H1 (cell line): ENCODE measurements around the gene ARHGEF16. TPM values are rescaled to one million over a fixed set of nuclear protein-coding genes. Genes with fewer than 3 reads are reported as not detected.

ENCODE experiments used
- CTCF ChIA-PET: fragments of 300-600 bp; sonication (Branson Sonifier 250); formaldehyde crosslinking; loops from one replicate; lab custom pipeline; 2021; ENCODE audit not compliant: partially characterized antibody; lab: Charles Lee
- POLR2A ChIA-PET: fragments of 300-600 bp; sonication (Branson Sonifier 250); formaldehyde crosslinking; loops from one replicate; lab custom pipeline; 2021; ENCODE audit warnings: inconsistent platforms; ENCODE audit not compliant: partially characterized antibody; lab: Charles Lee
- DNase-seq, 2 experiments: peaks; one replicate each; pipeline versions ENCODE4 v3.0.0 to v3.0.0-alpha.2; 2010 to 2022; ENCODE audit warnings: low spot score in 2 of 2, low read depth in 1 of 2, mixed read lengths in 1 of 2
- FAIRE-seq: peaks from 2 replicates; lab custom pipeline; 2011; peaks lifted over from hg19 to GRCh38; lab: Jason Lieb, UNC
- H2AFZ ChIP-seq: 2 replicates; pipeline ENCODE4 v1.8.1; 2012; ENCODE audit warnings: low read length, inconsistent platforms
- H2AK5ac ChIP-seq: 2 replicates; pipeline ENCODE4 v1.6.1; 2013; ENCODE audit warnings: low read depth, low read length
- H2BK120ac ChIP-seq: replicated peaks from 2 replicates; pipeline ENCODE3; 2013; ENCODE audit warnings: low read depth, low read length, inconsistent platforms
- H2BK12ac ChIP-seq: 2 replicates; pipeline ENCODE4 v1.6.1; 2013; ENCODE audit warnings: low read depth, low read length
- H2BK15ac ChIP-seq: 2 replicates; pipeline ENCODE4 v1.6.1; 2013; ENCODE audit warnings: low read length
- H2BK20ac ChIP-seq: 2 replicates; pipeline ENCODE4 v1.6.1; 2013; ENCODE audit warnings: low read length
- H2BK5ac ChIP-seq: 2 replicates; pipeline ENCODE4 v1.6.1; 2013; ENCODE audit warnings: low read depth, low read length
- H3K14ac ChIP-seq: 2 replicates; pipeline ENCODE4 v1.6.1; 2013; ENCODE audit warnings: inconsistent platforms; ENCODE audit not compliant: insufficient read length
- H3K18ac ChIP-seq: 2 replicates; pipeline ENCODE4 v1.6.1; 2013; ENCODE audit warnings: low read length; ENCODE audit errors: extremely low read depth
- H3K23ac ChIP-seq: 2 replicates; pipeline ENCODE4 v1.6.1; 2013; ENCODE audit warnings: inconsistent platforms; ENCODE audit not compliant: insufficient read length
- H3K23me2 ChIP-seq: 2 replicates; pipeline ENCODE4 v1.6.1; 2013; ENCODE audit warnings: low read depth, low read length
- H3K27ac ChIP-seq: 2 replicates; pipeline ENCODE4 v1.6.1; 2011; ENCODE audit warnings: low read depth, low read length, inconsistent platforms
- H3K27me3 ChIP-seq, 4 experiments: replicated peaks in 1 of 4; 1 replicate in 1 of 4; 2 replicates in 3 of 4; pipeline versions ENCODE4 v1.6.1 to v1.8.1; 2011 to 2013; ENCODE audit warnings: low read length in 3 of 4, mild to moderate bottlenecking in 3 of 4, inconsistent platforms in 2 of 4, mixed read lengths in 2 of 4, moderate library complexity in 1 of 4; ENCODE audit not compliant: control insufficient read depth in 3 of 4, insufficient read depth in 3 of 4; ENCODE audit errors: extremely low read depth in 1 of 4
- H3K36me3 ChIP-seq, 4 experiments: 2 replicates each; pipeline versions ENCODE4 v1.6.1 to v1.8.1; 2011 to 2013; ENCODE audit warnings: mild to moderate bottlenecking in 4 of 4, low read length in 3 of 4, moderate library complexity in 2 of 4, control low read depth in 1 of 4, inconsistent platforms in 1 of 4; ENCODE audit not compliant: insufficient read depth in 4 of 4, control insufficient read depth in 2 of 4
- H3K4ac ChIP-seq: replicated peaks from 2 replicates; pipeline ENCODE3; 2013; ENCODE audit warnings: low read length, low read depth, mixed read lengths, inconsistent platforms; ENCODE audit not compliant: insufficient read length
- H3K4me1 ChIP-seq, 4 experiments: replicated peaks in 1 of 4; 1 replicate in 1 of 4; 2 replicates in 3 of 4; pipeline versions ENCODE4 v1.6.1 to v1.8.1; 2011 to 2013; ENCODE audit warnings: low read length in 3 of 4, inconsistent platforms in 2 of 4, mixed read lengths in 1 of 4; ENCODE audit not compliant: insufficient read depth in 4 of 4, control insufficient read depth in 3 of 4
- H3K4me2 ChIP-seq, 2 experiments: 2 replicates each; pipeline versions ENCODE4 v1.6.1 to v1.8.1; 2011 to 2013; ENCODE audit warnings: low read depth in 2 of 2, low read length in 2 of 2, control low read depth in 1 of 2, inconsistent platforms in 1 of 2, mild to moderate bottlenecking in 1 of 2; ENCODE audit not compliant: insufficient read depth in 1 of 2
- H3K4me3 ChIP-seq, 4 experiments: fragments of 200-600, 300-600 bp in 1 of 4; sonication (generic), shearing (Covaris generic), sonication (Bioruptor Twin) in 1 of 4; 2 replicates each; pipeline versions ENCODE4 v1.5.1 to v1.8.1; 2011 to 2016; ENCODE audit warnings: low read length in 4 of 4, low read depth in 3 of 4, control low read depth in 2 of 4, inconsistent platforms in 2 of 4, mild to moderate bottlenecking in 2 of 4, mixed read lengths in 1 of 4, moderate library complexity in 1 of 4; ENCODE audit not compliant: insufficient read depth in 2 of 4; ENCODE audit errors: extremely low read depth in 1 of 4
- H3K56ac ChIP-seq: replicated peaks from 2 replicates; pipeline ENCODE3; 2013; ENCODE audit warnings: low read depth, mild to moderate bottlenecking, mixed read lengths, low read length, inconsistent platforms; ENCODE audit not compliant: insufficient read length
- H3K79me1 ChIP-seq: 2 replicates; pipeline ENCODE4 v1.6.1; 2013; ENCODE audit warnings: low read depth, low read length, control low read depth
- H3K79me2 ChIP-seq, 2 experiments: 2 replicates each; pipeline versions ENCODE4 v1.6.1 to v1.8.1; 2012 to 2013; ENCODE audit warnings: low read length in 2 of 2, mild to moderate bottlenecking in 2 of 2, inconsistent platforms in 1 of 2; ENCODE audit not compliant: insufficient read depth in 2 of 2, control insufficient read depth in 1 of 2
- H3K9ac ChIP-seq, 4 experiments: replicated peaks in 1 of 4; 1 replicate in 1 of 4; 2 replicates in 3 of 4; pipeline versions ENCODE4 v1.6.1 to v1.8.1; 2011 to 2013; ENCODE audit warnings: low read depth in 3 of 4, low read length in 3 of 4, control low read depth in 2 of 4, mild to moderate bottlenecking in 2 of 4, moderate library complexity in 2 of 4, inconsistent platforms in 1 of 4; ENCODE audit errors: extremely low read depth in 1 of 4
- H3K9me3 ChIP-seq, 2 experiments: 2 replicates each; pipeline versions ENCODE4 v1.6.1 to v1.8.1; 2012 to 2013; ENCODE audit warnings: mild to moderate bottlenecking in 2 of 2, moderate library complexity in 2 of 2, control low read depth in 1 of 2, inconsistent platforms in 1 of 2, low read depth in 1 of 2, low read length in 1 of 2, mixed read lengths in 1 of 2; ENCODE audit not compliant: insufficient read depth in 2 of 2
- H4K20me1 ChIP-seq, 2 experiments: replicated peaks in 1 of 2; 2 replicates each; pipeline versions ENCODE3 to v1.8.1; 2011 to 2013; ENCODE audit warnings: inconsistent platforms in 2 of 2, low read length in 2 of 2, mild to moderate bottlenecking in 1 of 2; ENCODE audit not compliant: insufficient read depth in 2 of 2, control insufficient read depth in 1 of 2
- H4K5ac ChIP-seq: 2 replicates; pipeline ENCODE4 v1.6.1; 2013; ENCODE audit warnings: low read length, low read depth, mixed read lengths, inconsistent platforms; ENCODE audit not compliant: insufficient read length
- H4K8ac ChIP-seq: 2 replicates; pipeline ENCODE4 v1.8.0; 2013; ENCODE audit warnings: mild to moderate bottlenecking, moderate library complexity, low read length, inconsistent platforms; ENCODE audit not compliant: insufficient read depth; ENCODE audit errors: extremely low read depth
- H4K91ac ChIP-seq: replicated peaks from 2 replicates; pipeline ENCODE3; 2013; ENCODE audit warnings: low read length, mixed read lengths, inconsistent platforms; ENCODE audit not compliant: insufficient read length
- CTBP2 ChIP-seq: IDR thresholded peaks from 2 replicates; pipeline ENCODE4 v1.7.0; 2011; ENCODE audit warnings: borderline replicate concordance, mild to moderate bottlenecking, moderate library complexity, mixed read lengths, low read length; ENCODE audit not compliant: insufficient read depth, insufficient read length
- NRF1 ChIP-seq: IDR thresholded peaks from 2 replicates; pipeline ENCODE4 v1.6.1; 2011; ENCODE audit warnings: mild to moderate bottlenecking, low read depth, low read length, improper control_type of control experiment
- RFX5 ChIP-seq: IDR thresholded peaks from 2 replicates; pipeline ENCODE4 v1.6.1; 2011; ENCODE audit warnings: low read depth, low read length, improper control_type of control experiment, borderline replicate concordance
- SP1 ChIP-seq: IDR thresholded peaks from 2 replicates; pipeline ENCODE4 v1.6.1; 2011; ENCODE audit warnings: low read depth, low read length
- WGBS, 2 experiments: shearing (Covaris generic) in 1 of 2; methylation state at CpG; one replicate each; pipeline versions ENCODE4 v1.1.6 to v1.1.7; 2013 to 2015; ENCODE audit warnings: low lambda C conversion rate in 2 of 2, mixed read lengths in 2 of 2, inconsistent platforms in 1 of 2, low coverage in 1 of 2, missing lambda C conversion rate in 1 of 2; ENCODE audit not compliant: insufficient replicate concordance in 2 of 2, insufficient coverage in 1 of 2, insufficient read length in 1 of 2; ENCODE audit errors: extremely low coverage in 1 of 2, missing lambda C conversion rate in 1 of 2; 5-methylcytosine and 5-hydroxymethylcytosine counted together
- polyA plus RNA-seq, 7 experiments: library from polyadenylated mRNA; depleted of rRNA in 3 of 7; stranded (reverse) in 5 of 7; unstranded in 2 of 7; fragments of >200 nt in 5 of 7; fragments of 200-250 nt in 2 of 7; gene quantifications; 1 replicate in 5 of 7; 2 replicates in 1 of 7; 4 replicates in 1 of 7; pipeline versions ENCODE4 v1.2.1 to v1.2.3, GENCODE V29; 2011 to 2013; ENCODE audit warnings: missing spikeins in 2 of 7, mixed read lengths in 2 of 7
- total RNA-seq: library from RNA; stranded (reverse); fragmentation: NEBNext Ultra II Directional; extraction: Animal tissue kit (Norgen Biotek cat#: 25700); gene quantifications from 2 replicates; pipeline ENCODE4 v1.2.1, GENCODE V29; 2021
- TF ChIP-seq, protein P1 (sequence below): IDR thresholded peaks from 2 replicates; pipeline ENCODE4 v1.6.1; 2011; ENCODE audit warnings: low read depth, mild to moderate bottlenecking, low read length; ENCODE audit not compliant: insufficient read depth

ARHGEF16 gene
- total and polyA plus RNA-seq, 2 of the 8 experiments (the other 6 are each of a cell fraction or from before 2014, with no cell fraction given): 18.3 to 20.7 TPM

DNA sequence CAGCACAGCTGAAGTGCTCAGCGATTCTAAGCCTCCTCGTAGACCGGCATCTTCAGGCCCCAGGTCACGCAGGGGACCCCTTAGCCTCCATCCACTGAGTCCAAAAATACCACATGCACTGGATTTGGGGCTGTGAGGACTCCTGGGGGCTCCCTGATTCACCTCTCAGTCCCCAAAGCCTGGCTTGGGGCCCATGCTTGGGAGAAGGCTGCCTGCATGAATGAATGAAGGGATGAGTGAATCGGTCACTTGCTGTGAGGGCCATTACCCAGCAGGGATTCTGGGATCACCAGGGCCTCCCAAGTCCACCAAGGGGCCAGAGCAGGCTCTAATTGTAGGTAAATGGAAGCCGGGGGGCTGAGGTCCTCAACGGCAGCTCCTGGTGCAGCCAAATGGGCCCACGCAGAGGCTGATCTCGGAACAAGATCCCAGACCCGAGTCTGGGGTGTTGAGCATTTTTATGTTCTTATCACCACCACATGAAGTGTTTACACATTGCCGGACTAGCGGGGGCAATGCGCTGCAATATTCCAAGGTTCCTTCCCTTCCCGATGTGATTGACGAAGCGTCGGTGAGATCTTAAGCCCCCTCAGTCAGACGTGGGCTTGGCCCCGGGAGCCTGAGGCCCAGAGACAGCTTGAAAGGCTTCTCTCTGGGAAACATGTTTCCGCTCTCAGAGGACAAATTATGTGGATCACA is 13.6 kb upstream of the ARHGEF16 start:
- Histone ChIP-seq H2AFZ (no peak overlapping the region), H3K79me2 (no peaks in the 10 kb centered on the region), H2BK5ac (no peak overlapping the region), H2BK120ac (no peak overlapping the region), H3K4me2 (no peak overlapping the region), H3K9ac (no peak overlapping the region), H3K4me1 (peaks cover 0 to 3% (median 1%) of the 10 kb centered on the region in 4 experiments; a peak in 3 of 7 replicates), H3K9me3 (no peaks in the 10 kb centered on the region), H2BK20ac (no peak overlapping the region), H3K56ac (no peak overlapping the region), H3K4ac (no peak overlapping the region), H3K4me3 (no peak overlapping the region), H2AK5ac (no peak overlapping the region), H3K23ac (no peak overlapping the region), H2BK12ac (no peak overlapping the region), H3K79me1 (no peaks in the 10 kb centered on the region), H3K18ac (no peak overlapping the region), H4K20me1 (no peaks in the 10 kb centered on the region), H3K27ac (no peak overlapping the region), H2BK15ac (no peak overlapping the region), H3K36me3 (no peaks in the 10 kb centered on the region), H3K14ac (no peak overlapping the region), H3K27me3 (peaks cover 0 to 2% (median under 1%) of the 10 kb centered on the region in 4 experiments; a peak in 1 of 7 replicates), H4K5ac (no peak overlapping the region), H4K8ac (no peak overlapping the region), H3K23me2 (no peaks in the 10 kb centered on the region), H4K91ac (no peak overlapping the region)
- no peak for DNase-seq
- ChIA-PET POLR2A (no interaction called here), CTCF (interaction anchor here (0.6 to 6.5 kb wide), 8 partner anchors 8 to 179 kb away, joined by 3 to 35 read pairs (median 3); no protein-coding TSS in a partner anchor)
- no peak for FAIRE-seq
- WGBS, 2 experiments: 95% methylated on average over 20 of the region's 20 CpGs; no CpG with 5 or more reads in 1 of the 2 experiments
- TF ChIP-seq SP1 (no peak), CTBP2 (no peak), NRF1 (no peak), RFX5 (no peak)
- TF ChIP-seq, protein P1, sequence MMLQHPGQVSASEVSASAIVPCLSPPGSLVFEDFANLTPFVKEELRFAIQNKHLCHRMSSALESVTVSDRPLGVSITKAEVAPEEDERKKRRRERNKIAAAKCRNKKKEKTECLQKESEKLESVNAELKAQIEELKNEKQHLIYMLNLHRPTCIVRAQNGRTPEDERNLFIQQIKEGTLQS: no peak
